DMS 273 (cell line): ENCODE data around the gene CRADD.

Experiments
- DNase-seq: peaks from one replicate; lab custom pipeline; 2025; ENCODE audit not compliant: unreplicated experiment; lab: John Stamatoyannopoulos, UW

CRADD gene

GRCh38 chr12:93804392-93805179, 127.4 kb downstream of the CRADD start:
- DNase-seq: no peak

GRCh38 chr12:93805736-93806141, 128.6 kb downstream of the CRADD start:
- peak; percentile 4 for DNase-seq

GRCh38 chr12:93807354-93807753, 130.2 kb downstream of the CRADD start:
- no peak for DNase-seq

- DNase-seq: no peak
These were observed 131.2 kb downstream of the CRADD start for GRCh38 chr12:93808169-93808899.

- DNase-seq: no peak
These were observed 135.5 kb downstream of the CRADD start for GRCh38 chr12:93812626-93813025.

GRCh38 chr12:93813186-93813585, 136.0 kb downstream of the CRADD start:
- DNase-seq: no peak

- DNase-seq: peak; percentile 29
These were observed 137.0 kb downstream of the CRADD start for GRCh38 chr12:93813972-93814821.

GRCh38 chr12:93818488-93819049, 141.4 kb downstream of the CRADD start:
- no peak for DNase-seq

GRCh38 chr12:93819050-93819491, 141.9 kb downstream of the CRADD start:
- no peak for DNase-seq

- peak; percentile 37 for DNase-seq
These were observed 146.6 kb downstream of the CRADD start for GRCh38 chr12:93823616-93824391.

- DNase-seq: peak; percentile 53
These were observed 147.6 kb downstream of the CRADD start for GRCh38 chr12:93824514-93825500.

- peak; percentile 72 for DNase-seq
These were observed 148.3 kb downstream of the CRADD start for GRCh38 chr12:93825501-93825888.

GRCh38 chr12:93825931-93826555, 148.9 kb downstream of the CRADD start:
- peak; percentile 77 for DNase-seq

- DNase-seq: no peak
These were observed 150.0 kb downstream of the CRADD start for GRCh38 chr12:93827179-93827578.

GRCh38 chr12:93827669-93828068, 150.5 kb downstream of the CRADD start:
- DNase-seq: no peak

GRCh38 chr12:93829016-93829415, 151.8 kb downstream of the CRADD start:
- peak; percentile 9 for DNase-seq

- no peak for DNase-seq
These were observed 154.2 kb downstream of the CRADD start for GRCh38 chr12:93831374-93831773.

- no peak for DNase-seq
These were observed 155.0 kb downstream of the CRADD start for GRCh38 chr12:93832131-93832530.

- no peak for DNase-seq
These were observed 156.8 kb downstream of the CRADD start for GRCh38 chr12:93833946-93834345.
